HG03565 (cell line): ENCODE data around the gene OR52A5.

Source experiments
- ATAC-seq: cut with Tn5 transposase; IDR thresholded peaks from one replicate; pipeline ENCODE4 v1.9.1; 2021; ENCODE audit warnings: mild to moderate bottlenecking, moderate library complexity; ENCODE audit not compliant: unreplicated experiment

Gene OR52A5

DNA sequence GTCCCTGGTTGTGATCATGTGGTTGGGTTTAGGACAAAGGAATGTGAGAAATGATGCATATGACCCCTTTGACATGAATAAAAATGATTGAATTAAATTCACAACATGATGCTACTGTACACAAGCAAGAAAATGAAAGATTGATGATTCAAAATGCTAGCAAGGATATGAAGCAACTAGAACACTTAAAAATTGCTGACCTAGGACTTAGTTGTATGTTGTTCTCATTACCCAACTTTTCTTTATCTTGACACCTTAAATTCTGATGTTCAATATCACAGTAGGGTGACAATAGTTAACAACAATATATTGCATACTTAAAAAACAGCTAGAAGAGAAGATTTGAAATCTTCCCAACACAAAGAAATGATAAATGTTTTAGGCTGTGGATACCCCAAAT lies 20.6 kb downstream of the OR52A5 start:
- no peak for ATAC-seq

DNA sequence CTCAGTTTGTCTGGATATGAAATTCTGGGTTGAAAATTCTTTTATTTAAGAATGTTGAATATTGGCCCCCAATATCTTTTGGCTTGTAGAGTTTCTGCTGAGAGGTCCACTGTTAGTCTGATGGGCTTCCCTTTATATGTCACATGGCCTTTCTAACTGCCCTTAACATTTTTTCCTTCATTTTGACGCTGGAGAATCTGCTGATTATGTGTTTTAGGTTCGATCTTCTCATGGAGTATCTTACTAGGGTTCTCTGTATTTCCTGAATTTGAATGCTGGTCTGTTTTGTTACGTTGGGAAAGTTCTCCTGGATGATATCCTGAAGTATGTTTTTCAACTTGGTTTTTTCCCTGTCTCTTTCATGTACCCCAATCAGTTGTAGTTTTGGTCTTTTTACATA lies 22.8 kb downstream of the OR52A5 start:
- ATAC-seq: no peak

DNA sequence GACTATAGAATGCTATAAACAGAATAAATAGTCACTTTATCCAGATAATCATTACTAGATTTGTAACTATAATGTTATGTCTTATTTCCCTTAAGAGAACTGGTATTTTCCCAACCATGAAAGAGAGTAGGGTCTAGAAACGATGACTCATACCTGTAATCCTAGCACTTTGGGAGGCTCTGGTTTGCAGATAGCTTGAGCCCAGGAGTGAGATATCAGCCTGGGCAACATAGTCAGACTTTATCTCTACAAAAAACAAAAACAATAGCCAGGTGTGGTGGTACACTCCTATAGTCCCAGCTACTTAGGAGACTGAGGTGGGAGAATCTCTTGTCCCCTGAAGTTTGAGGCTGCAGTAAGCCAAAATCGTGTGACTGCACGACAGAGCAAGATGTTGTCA lies 30.9 kb downstream of the OR52A5 start:
- no peak for ATAC-seq

DNA sequence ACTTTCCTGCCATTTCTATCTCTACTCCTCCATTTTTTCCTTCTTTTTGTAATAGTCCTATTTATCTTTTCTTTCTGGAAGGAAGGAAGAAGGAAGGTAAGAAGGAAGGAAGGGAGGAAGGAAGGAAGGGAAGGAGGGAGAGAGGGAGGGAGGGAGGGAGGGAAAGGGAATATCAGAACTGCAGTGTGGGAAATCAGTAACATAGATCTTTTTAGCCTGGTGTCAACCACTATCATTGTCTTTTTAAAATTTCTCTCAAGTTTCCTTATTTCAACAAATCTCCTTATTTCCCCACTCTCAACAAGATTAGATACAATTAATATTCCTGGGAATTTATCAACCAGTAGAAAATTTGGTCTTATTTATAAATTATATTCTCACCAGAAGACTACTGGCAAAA lies 35.1 kb downstream of the OR52A5 start:
- no peak for ATAC-seq

DNA sequence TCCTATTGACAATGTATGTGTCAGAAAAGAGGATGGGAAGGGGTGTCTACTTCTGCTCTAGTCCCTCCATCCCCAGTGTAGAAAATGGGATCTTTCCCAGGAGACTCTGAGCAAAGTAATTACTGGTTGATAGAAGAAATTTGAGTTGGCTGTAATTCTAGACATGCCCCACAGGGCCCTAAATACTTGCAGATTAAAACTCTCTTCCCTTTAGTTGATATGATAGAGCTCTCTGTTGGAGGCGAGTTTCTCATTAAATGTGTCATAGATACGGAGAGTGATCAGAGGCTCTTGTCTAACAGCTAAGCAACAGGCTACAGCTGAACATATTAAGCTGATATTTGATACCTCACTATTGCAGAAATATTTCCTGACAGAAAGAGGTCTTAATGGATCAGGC lies 35.9 kb downstream of the OR52A5 start:
- no peak for ATAC-seq

DNA sequence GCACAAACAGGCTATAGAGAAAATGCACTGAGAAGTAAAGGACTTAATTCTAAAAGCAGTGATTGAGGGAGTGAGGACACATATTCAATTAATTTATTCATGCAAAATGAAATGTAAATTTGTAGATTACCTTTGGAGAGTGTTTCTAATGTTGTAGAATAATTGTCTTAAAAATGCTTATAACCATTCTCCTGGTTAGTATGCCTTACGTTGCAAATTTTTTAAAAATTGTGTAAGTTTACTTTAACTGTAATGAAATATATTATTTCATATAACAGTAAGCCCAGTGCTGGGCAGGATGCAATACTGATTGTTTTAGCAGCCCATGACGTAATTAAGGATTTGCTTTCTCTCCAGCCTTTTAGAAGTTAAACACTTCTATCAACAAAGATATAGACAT lies 42.1 kb downstream of the OR52A5 start:
- ATAC-seq: no peak

DNA sequence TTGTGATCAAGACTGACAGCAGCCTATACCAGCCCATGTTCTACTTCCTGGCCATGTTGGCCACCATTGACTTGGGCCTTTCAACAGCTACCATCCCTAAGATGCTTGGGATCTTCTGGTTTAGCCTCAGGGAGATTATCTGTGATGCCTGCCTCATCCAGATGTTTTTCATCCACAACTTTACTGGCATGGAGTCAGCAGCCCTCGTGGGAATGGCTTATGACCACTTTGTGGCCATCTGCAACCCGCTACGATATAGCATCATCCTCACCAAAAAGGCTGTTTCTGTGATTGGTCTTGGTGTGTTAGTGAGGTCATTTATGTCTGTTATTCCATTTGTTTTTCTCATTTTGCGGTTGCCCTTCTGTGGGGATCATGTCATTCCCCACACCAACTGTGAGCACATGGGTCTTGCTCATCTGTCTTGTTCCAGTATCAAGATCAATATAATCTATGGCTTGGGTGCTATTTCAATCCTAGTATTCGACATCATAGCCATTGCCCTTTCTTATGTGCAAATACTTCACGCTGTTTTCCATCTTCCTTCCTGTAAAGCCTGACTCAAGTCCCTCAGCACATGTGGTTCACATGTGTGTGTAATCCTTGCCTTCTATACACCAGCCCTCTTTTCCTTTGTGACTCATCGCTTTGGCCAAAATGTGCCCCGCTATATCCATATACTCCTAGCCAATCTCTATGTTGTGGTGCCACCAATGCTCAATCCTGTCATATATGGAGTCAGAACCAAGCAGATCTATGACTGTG lies 45.2 kb downstream of the OR52A5 start:
- ATAC-seq: no peak

DNA sequence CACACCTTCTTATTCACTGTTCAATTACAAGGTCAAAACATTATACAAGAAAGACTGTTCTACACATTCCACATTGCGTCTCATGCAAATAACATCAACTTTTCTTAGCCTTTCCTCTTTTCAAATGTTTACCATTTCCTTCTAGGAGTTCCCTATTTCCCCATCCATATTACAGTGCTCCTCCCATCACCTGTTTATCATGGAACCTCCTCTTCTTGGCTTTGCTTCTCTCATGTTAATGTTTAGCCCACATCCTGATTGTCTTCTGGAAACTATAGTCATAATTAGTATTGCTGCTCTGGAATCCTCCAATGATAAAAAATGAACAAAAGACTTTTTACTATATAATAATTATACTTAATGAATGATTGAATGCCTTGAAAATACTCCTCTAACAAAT lies 47.5 kb downstream of the OR52A5 start:
- ATAC-seq: no peak

DNA sequence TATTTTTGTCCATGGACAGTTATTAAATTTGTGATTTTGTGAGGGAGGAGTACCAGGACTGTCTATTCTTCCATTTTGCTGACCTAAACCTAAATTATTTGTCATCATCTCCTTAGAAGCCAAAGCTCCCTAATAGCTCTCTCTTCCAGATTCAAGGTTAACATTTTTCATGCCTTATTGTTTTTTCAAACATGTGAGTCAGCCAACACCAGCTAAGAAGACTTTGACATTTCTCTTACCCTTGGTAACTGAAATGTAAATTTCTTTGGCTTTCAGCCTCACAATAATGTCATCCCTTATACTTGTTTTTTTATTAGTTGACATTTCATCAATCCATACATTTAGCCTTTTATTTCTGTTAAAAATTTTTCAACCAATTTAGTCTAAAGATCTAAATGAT lies 49.6 kb downstream of the OR52A5 start:
- no peak for ATAC-seq

DNA sequence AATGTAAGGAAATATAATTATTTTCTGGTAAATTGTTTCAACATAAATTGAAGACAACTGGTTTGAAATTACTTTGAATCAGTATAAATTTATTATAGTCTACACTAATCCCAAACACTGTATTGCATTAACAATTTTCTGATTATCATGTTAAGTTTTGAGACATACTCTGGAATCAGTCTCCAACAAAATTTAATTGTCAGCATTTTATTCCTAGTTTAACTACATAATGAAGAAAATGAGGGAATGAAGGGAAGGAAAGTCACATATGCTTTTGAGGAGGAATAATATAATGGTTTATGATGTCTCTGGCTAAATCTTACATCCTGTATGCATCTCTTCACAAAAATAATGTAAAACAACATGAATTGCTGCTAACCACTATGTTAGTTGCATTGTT lies 54.6 kb downstream of the OR52A5 start:
- no peak for ATAC-seq

DNA sequence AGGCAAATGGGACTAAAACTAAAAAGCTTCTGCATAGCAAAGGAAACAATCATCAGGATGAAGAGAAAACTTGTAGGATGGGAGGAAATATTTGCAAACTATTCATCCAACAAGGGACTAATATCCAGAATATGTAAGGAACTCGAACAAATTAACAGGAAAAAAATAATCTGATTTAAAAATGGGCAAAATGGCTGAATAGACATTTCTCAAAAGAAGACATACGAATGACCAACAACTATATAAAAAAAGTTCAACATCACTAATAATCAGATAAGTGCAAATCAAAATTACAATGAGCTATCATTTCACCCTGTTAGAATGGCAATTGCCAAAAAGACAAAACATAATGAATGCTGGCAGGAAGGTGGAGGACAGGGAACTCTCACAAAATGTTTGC lies 56.8 kb downstream of the OR52A5 start:
- no peak for ATAC-seq
